ENCODE results near the gene FMNL3.

The FMNL3 gene

GRCh38 chr12:49672301-49673217, 34.6 kb downstream of the FMNL3 start:
- POLR2A ChIA-PET: interaction anchor here (0.6 to 4.6 kb wide), 5 partner anchors 10 to 157 kb away, joined by 3 to 41 read pairs (median 4); partner anchors contain the start of gene FMNL3
- H3K4me1 ChIP-seq (ENCODE audit: control extremely low read depth in 1 of 4, control insufficient read depth in 4 of 4, insufficient read depth in 4 of 4, low read length in 3 of 4): peaks cover 15 to 59% (median 50%) of the 10 kb centered on the region in 4 experiments

GRCh38 chr12:49671031-49671765, 36.0 kb downstream of the FMNL3 start:
- Histone ChIP-seq H3K9me3 (ENCODE audit: control extremely low read depth in 1 of 5, control insufficient read depth in 4 of 5, insufficient read depth in 2 of 5, low read depth in 1 of 5, low read length in 4 of 5) (no peaks in the 10 kb centered on the region), H3K4me1 (ENCODE audit: control extremely low read depth in 1 of 4, control insufficient read depth in 4 of 4, insufficient read depth in 4 of 4, low read length in 3 of 4) (peaks cover 15 to 59% (median 50%) of the 10 kb centered on the region in 4 experiments)
- CTCF ChIA-PET: interaction anchor here (0.9 to 11.8 kb wide), 8 partner anchors 7 to 34 kb away, joined by 4 to 151 read pairs (median 49); partner anchors contain the start of gene FMNL3

More at GRCh38 chr12:49672301-49673217, 34.6 kb downstream of the FMNL3 start:
- H3K27me3 ChIP-seq (replicated peaks in 2 of 5; ENCODE audit: control insufficient read depth in 4 of 5, insufficient read depth in 5 of 5, low read length in 4 of 5): no peaks in the 10 kb centered on the region
- H3K4me3 ChIP-seq (ENCODE audit: control insufficient read depth in 1 of 7, extremely low read depth in 1 of 7, insufficient read depth in 4 of 7, low read depth in 2 of 7, low read length in 6 of 7): peak overlapping the region in 1 of 7 experiments; percentile 25
- 63% methylated on average over 3 of the region's 5 CpGs for WGBS (ENCODE audit: insufficient coverage)
- H3K36me3 ChIP-seq (ENCODE audit: control insufficient read depth in 4 of 4, insufficient read depth in 4 of 4, low read length in 3 of 4): no peaks in the 10 kb centered on the region
- no peaks in the 10 kb centered on the region for H3K9me3 ChIP-seq (ENCODE audit: control extremely low read depth in 1 of 5, control insufficient read depth in 4 of 5, insufficient read depth in 2 of 5, low read depth in 1 of 5, low read length in 4 of 5)
- peak overlapping the region in 1 of 2 experiments; percentile 51 for H3K27ac ChIP-seq (ENCODE audit: insufficient read depth in 1 of 2, low read depth in 1 of 2, low read length in 2 of 2, poor library complexity in 1 of 2, severe bottlenecking in 2 of 2)
- DNase-seq: no peak
- CTCF ChIA-PET: interaction anchor here (1.2 to 11.8 kb wide), 11 partner anchors 9 to 49 kb away, joined by 4 to 151 read pairs (median 19); partner anchors contain the start of genes FMNL3 and PRPF40B

GRCh38 chr12:49669796-49670195, 37.4 kb downstream of the FMNL3 start:
- Histone ChIP-seq H3K36me3 (ENCODE audit: control insufficient read depth in 4 of 4, insufficient read depth in 4 of 4, low read length in 3 of 4) (no peaks in the 10 kb centered on the region), H3K4me3 (ENCODE audit: control insufficient read depth in 1 of 7, extremely low read depth in 1 of 7, insufficient read depth in 4 of 7, low read depth in 2 of 7, low read length in 6 of 7) (no peak overlapping the region), H3K27me3 (replicated peaks in 2 of 5; ENCODE audit: control insufficient read depth in 4 of 5, insufficient read depth in 5 of 5, low read length in 4 of 5) (no peaks in the 10 kb centered on the region), H3K27ac (ENCODE audit: insufficient read depth in 1 of 2, low read depth in 1 of 2, low read length in 2 of 2, poor library complexity in 1 of 2, severe bottlenecking in 2 of 2) (no peak overlapping the region), H3K4me1 (ENCODE audit: control extremely low read depth in 1 of 4, control insufficient read depth in 4 of 4, insufficient read depth in 4 of 4, low read length in 3 of 4) (peaks cover 15 to 64% (median 58%) of the 10 kb centered on the region in 4 experiments), H3K9me3 (ENCODE audit: control extremely low read depth in 1 of 5, control insufficient read depth in 4 of 5, insufficient read depth in 2 of 5, low read depth in 1 of 5, low read length in 4 of 5) (no peaks in the 10 kb centered on the region)
- no peak for DNase-seq
- 98% methylated on average over 4 of the region's 4 CpGs for WGBS (ENCODE audit: insufficient coverage)
- ChIA-PET POLR2A (interaction anchor here (2.5 kb wide), 1 partner anchor 34 kb away, joined by 12 read pairs; no protein-coding TSS in a partner anchor), CTCF (interaction anchor here (6.5 to 11.8 kb wide), 5 partner anchors 6 to 35 kb away, joined by 48 to 151 read pairs (median 69); partner anchors contain the start of gene FMNL3)

More at GRCh38 chr12:49671031-49671765, 36.0 kb downstream of the FMNL3 start:
- 0% methylated on average over 3 of the region's 5 CpGs for WGBS (ENCODE audit: insufficient coverage)
- Histone ChIP-seq H3K4me3 (ENCODE audit: control insufficient read depth in 1 of 7, extremely low read depth in 1 of 7, insufficient read depth in 4 of 7, low read depth in 2 of 7, low read length in 6 of 7) (peak overlapping the region in 2 of 7 experiments; percentile 20 to 42), H3K36me3 (ENCODE audit: control insufficient read depth in 4 of 4, insufficient read depth in 4 of 4, low read length in 3 of 4) (no peaks in the 10 kb centered on the region), H3K27me3 (replicated peaks in 2 of 5; ENCODE audit: control insufficient read depth in 4 of 5, insufficient read depth in 5 of 5, low read length in 4 of 5) (no peaks in the 10 kb centered on the region), H3K27ac (ENCODE audit: insufficient read depth in 1 of 2, low read depth in 1 of 2, low read length in 2 of 2, poor library complexity in 1 of 2, severe bottlenecking in 2 of 2) (peak overlapping the region; percentile 17 to 77)
- DNase-seq: peak; percentile 52 to 86 (median 76)
- POLR2A ChIA-PET: interaction anchor here (1.1 to 4.6 kb wide), 5 partner anchors 9 to 36 kb away, joined by 4 to 41 read pairs (median 9); partner anchors contain the start of gene FMNL3

GRCh38 chr12:49667325-49668090, 39.7 kb downstream of the FMNL3 start:
- 93% methylated on average over 2 of the region's 2 CpGs for WGBS (ENCODE audit: insufficient coverage)
- Histone ChIP-seq H3K4me3 (ENCODE audit: control insufficient read depth in 1 of 7, extremely low read depth in 1 of 7, insufficient read depth in 4 of 7, low read depth in 2 of 7, low read length in 6 of 7) (no peak overlapping the region), H3K36me3 (ENCODE audit: control insufficient read depth in 4 of 4, insufficient read depth in 4 of 4, low read length in 3 of 4) (no peaks in the 10 kb centered on the region), H3K4me1 (ENCODE audit: control extremely low read depth in 1 of 4, control insufficient read depth in 4 of 4, insufficient read depth in 4 of 4, low read length in 3 of 4) (peaks cover 25 to 64% (median 62%) of the 10 kb centered on the region in 4 experiments), H3K27me3 (replicated peaks in 2 of 5; ENCODE audit: control insufficient read depth in 4 of 5, insufficient read depth in 5 of 5, low read length in 4 of 5) (no peaks in the 10 kb centered on the region), H3K9me3 (ENCODE audit: control extremely low read depth in 1 of 5, control insufficient read depth in 4 of 5, insufficient read depth in 2 of 5, low read depth in 1 of 5, low read length in 4 of 5) (no peaks in the 10 kb centered on the region), H3K27ac (ENCODE audit: insufficient read depth in 1 of 2, low read depth in 1 of 2, low read length in 2 of 2, poor library complexity in 1 of 2, severe bottlenecking in 2 of 2) (no peak overlapping the region)
- POLR2A ChIA-PET: no interaction called here
- CTCF ChIA-PET: interaction anchor here (0.6 to 40.7 kb wide), 5 partner anchors 9 to 875 kb away, joined by 3 to 929 read pairs (median 3); partner anchors contain the start of gene FMNL3
- DNase-seq: no peak

- H3K4me1 ChIP-seq (ENCODE audit: control extremely low read depth in 1 of 4, control insufficient read depth in 4 of 4, insufficient read depth in 4 of 4, low read length in 3 of 4): peaks cover 32 to 64% (median 62%) of the 10 kb centered on the region in 4 experiments
- ChIA-PET POLR2A (no interaction called here), CTCF (interaction anchor here (0.6 to 40.7 kb wide), 3 partner anchors 18 to 48 kb away, joined by 3 to 929 read pairs (median 167); partner anchors contain the start of gene FMNL3)
- H3K9me3 ChIP-seq (ENCODE audit: control extremely low read depth in 1 of 5, control insufficient read depth in 4 of 5, insufficient read depth in 2 of 5, low read depth in 1 of 5, low read length in 4 of 5): no peaks in the 10 kb centered on the region
- no peak for DNase-seq
- 92% methylated on average over 4 of the region's 4 CpGs for WGBS (ENCODE audit: insufficient coverage)
- H3K36me3 ChIP-seq (ENCODE audit: control insufficient read depth in 4 of 4, insufficient read depth in 4 of 4, low read length in 3 of 4): no peaks in the 10 kb centered on the region
- H3K27me3 ChIP-seq (replicated peaks in 2 of 5; ENCODE audit: control insufficient read depth in 4 of 5, insufficient read depth in 5 of 5, low read length in 4 of 5): no peaks in the 10 kb centered on the region
- H3K27ac ChIP-seq (ENCODE audit: insufficient read depth in 1 of 2, low read depth in 1 of 2, low read length in 2 of 2, poor library complexity in 1 of 2, severe bottlenecking in 2 of 2): no peak overlapping the region
- no peak overlapping the region for H3K4me3 ChIP-seq (ENCODE audit: control insufficient read depth in 1 of 7, extremely low read depth in 1 of 7, insufficient read depth in 4 of 7, low read depth in 2 of 7, low read length in 6 of 7)
Observed at GRCh38 chr12:49666176-49666575, 41.0 kb downstream of the FMNL3 start.

GRCh38 chr12:49665384-49665783, 41.8 kb downstream of the FMNL3 start:
- peaks cover 27 to 64% (median 58%) of the 10 kb centered on the region in 4 experiments for H3K4me1 ChIP-seq (ENCODE audit: control extremely low read depth in 1 of 4, control insufficient read depth in 4 of 4, insufficient read depth in 4 of 4, low read length in 3 of 4)
- ChIA-PET CTCF (interaction anchor here (0.6 to 40.7 kb wide), 7 partner anchors 8 to 49 kb away, joined by 3 to 929 read pairs (median 3); partner anchors contain the start of gene FMNL3), POLR2A (interaction anchor here (0.8 to 1.2 kb wide), 3 partner anchors 9 to 41 kb away, joined by 3 to 5 read pairs (median 4); partner anchors contain the start of gene FMNL3)
- no peaks in the 10 kb centered on the region for H3K9me3 ChIP-seq (ENCODE audit: control extremely low read depth in 1 of 5, control insufficient read depth in 4 of 5, insufficient read depth in 2 of 5, low read depth in 1 of 5, low read length in 4 of 5)
- H3K27ac ChIP-seq (ENCODE audit: insufficient read depth in 1 of 2, low read depth in 1 of 2, low read length in 2 of 2, poor library complexity in 1 of 2, severe bottlenecking in 2 of 2): no peak overlapping the region
- no peaks in the 10 kb centered on the region for H3K36me3 ChIP-seq (ENCODE audit: control insufficient read depth in 4 of 4, insufficient read depth in 4 of 4, low read length in 3 of 4)
- H3K4me3 ChIP-seq (ENCODE audit: control insufficient read depth in 1 of 7, extremely low read depth in 1 of 7, insufficient read depth in 4 of 7, low read depth in 2 of 7, low read length in 6 of 7): no peak overlapping the region
- H3K27me3 ChIP-seq (replicated peaks in 2 of 5; ENCODE audit: control insufficient read depth in 4 of 5, insufficient read depth in 5 of 5, low read length in 4 of 5): no peaks in the 10 kb centered on the region
- 77% methylated on average over 2 of the region's 2 CpGs for WGBS (ENCODE audit: insufficient coverage)
- DNase-seq: no peak

Measured in common myeloid progenitor, CD34-positive (primary cell).